Natural killer cell (primary cell): Measurements from ENCODE around the gene PTH1R. TPM values are rescaled to one million over a fixed set of nuclear protein-coding genes. Genes with fewer than 3 reads are reported as not detected.

Source experiments
- ATAC-seq, 3 donors: fragments of 150-1000 bp in 2 of 3; fragments of 200-7000 bp in 1 of 3; cut with Tn5 transposase; 1 replicate in 1 of 3; 2 replicates in 2 of 3; pipeline ENCODE4 v1.10.0; 2021; ENCODE audit warnings: mild to moderate bottlenecking in 2 of 3, moderate library complexity in 2 of 3
- DNase-seq, 2 donors: peaks; one replicate each; pipeline versions ENCODE4 v3.0.0 to v3.0.0-alpha.2; 2013 to 2021; ENCODE audit warnings: mixed read lengths in 1 of 2
- H3K27ac ChIP-seq: one replicate; pipeline ENCODE4 v1.5.1; 2013; ENCODE audit warnings: mild to moderate bottlenecking, low read length
- H3K27me3 ChIP-seq: one replicate; pipeline ENCODE4 v1.6.1; 2013; ENCODE audit warnings: low read length; ENCODE audit not compliant: control insufficient read depth, insufficient read depth
- H3K36me3 ChIP-seq: one replicate; pipeline ENCODE4 v1.6.1; 2013; ENCODE audit warnings: low read length; ENCODE audit not compliant: control insufficient read depth, insufficient read depth
- H3K4me1 ChIP-seq: one replicate; pipeline ENCODE4 v1.6.1; 2013; ENCODE audit warnings: low read length; ENCODE audit not compliant: control insufficient read depth, insufficient read depth
- H3K4me3 ChIP-seq: one replicate; pipeline ENCODE4 v1.5.1; 2013; ENCODE audit warnings: low read length
- H3K9me3 ChIP-seq: one replicate; pipeline ENCODE4 v1.6.1; 2013; ENCODE audit warnings: low read length; ENCODE audit not compliant: control insufficient read depth, insufficient read depth
- H3K27ac Mint-ChIP-seq, 2 donors: one replicate each; pipeline ENCODE4 v1.8.0; 2022; ENCODE audit warnings: mild to moderate bottlenecking in 2 of 2, mixed read lengths in 2 of 2, moderate library complexity in 1 of 2
- H3K27me3 Mint-ChIP-seq, 2 donors: one replicate each; pipeline ENCODE4 v1.8.0; 2022; ENCODE audit warnings: low read depth in 2 of 2, mixed read lengths in 2 of 2
- H3K36me3 Mint-ChIP-seq: one replicate; pipeline ENCODE4 v1.8.0; 2022; ENCODE audit warnings: mixed read lengths
- H3K4me1 Mint-ChIP-seq, 2 donors: one replicate each; pipeline ENCODE4 v1.8.0; 2022; ENCODE audit warnings: mixed read lengths in 2 of 2
- H3K4me3 Mint-ChIP-seq: one replicate; pipeline ENCODE4 v1.8.0; 2022; ENCODE audit warnings: mild to moderate bottlenecking, moderate library complexity, mixed read lengths
- H3K9me3 Mint-ChIP-seq, 2 donors: one replicate each; pipeline ENCODE4 v1.8.0; 2022; ENCODE audit warnings: mixed read lengths in 2 of 2
- CTCF ChIP-seq: fragments of 200-600 bp; IDR thresholded peaks from one replicate; pipeline ENCODE4 v1.8.0; 2022; ENCODE audit warnings: antibody characterized with exemption
- WGBS: methylation state at CpG from one replicate; pipeline ENCODE4 v1.1.7; 2013; ENCODE audit warnings: missing lambda C conversion rate; ENCODE audit not compliant: insufficient coverage; 5-methylcytosine and 5-hydroxymethylcytosine counted together
- intact Hi-C: fragments of 100-400 bp; cut with micrococcal nuclease; formaldehyde crosslinking; loops from one replicate; pipeline ENCODE4 v1.14.2; 2022
- total RNA-seq, 4 donors: library from RNA; stranded (reverse); fragments of 120-200 nt in 1 of 4; gene quantifications; one replicate each; pipeline versions ENCODE4 v1.2.3 to v1.2.4, GENCODE V29; 2013 to 2022

PTH1R gene
- total RNA-seq, 3 donors from 2014 or later (not counting 1 experiment from before 2014, with no cell fraction given): not detected

- Histone ChIP-seq H3K4me1 (peaks cover 15% of the 10 kb centered on the region), H3K4me3 (no peak overlapping the region), H3K27ac (no peak overlapping the region), H3K9me3 (no peaks in the 10 kb centered on the region), H3K36me3 (no peaks in the 10 kb centered on the region), H3K27me3 (peaks cover 22% of the 10 kb centered on the region)
- ATAC-seq (no peak), DNase-seq (peak in 1 of 2 donors; percentile 29)
- Mint-ChIP-seq H3K4me3 (no peak overlapping the region), H3K36me3 (no peaks in the 10 kb centered on the region), H3K27ac (no peak overlapping the region), H3K9me3 (no peaks in the 10 kb centered on the region), H3K27me3 (peaks cover 24 to 25% of the 10 kb centered on the region in 2 donors), H3K4me1 (peaks cover 0 to 19% of the 10 kb centered on the region in 2 donors)
- intact Hi-C loops: no loop called here
- WGBS: 51% methylated on average over 6 of the region's 6 CpGs
- TF ChIP-seq CTCF: no peak
These were observed 12.0 kb downstream of the PTH1R start for GRCh38 chr3:46889381-46890110.

GRCh38 chr3:46890132-46890531 is 12.6 kb downstream of the PTH1R start:
- H3K4me1 Mint-ChIP-seq: peaks cover 0 to 20% of the 10 kb centered on the region in 2 donors
- Histone ChIP-seq H3K36me3 (no peaks in the 10 kb centered on the region), H3K9me3 (no peaks in the 10 kb centered on the region), H3K4me1 (peaks cover 15% of the 10 kb centered on the region), H3K4me3 (no peak overlapping the region), H3K27me3 (peaks cover 22% of the 10 kb centered on the region), H3K27ac (no peak overlapping the region)
- DNase-seq (no peak), ATAC-seq (no peak)
- intact Hi-C loops: no loop called here
- H3K36me3 Mint-ChIP-seq: no peaks in the 10 kb centered on the region
- H3K4me3 Mint-ChIP-seq: no peak overlapping the region
- H3K27ac Mint-ChIP-seq: no peak overlapping the region
- H3K9me3 Mint-ChIP-seq: no peaks in the 10 kb centered on the region
- 100% methylated on average over 1 of the region's 1 CpG for WGBS
- no peak for TF ChIP-seq CTCF
- peaks cover 20 to 22% of the 10 kb centered on the region in 2 donors for H3K27me3 Mint-ChIP-seq

- no peaks in the 10 kb centered on the region for H3K9me3 Mint-ChIP-seq
- Histone ChIP-seq H3K9me3 (no peaks in the 10 kb centered on the region), H3K4me3 (no peak overlapping the region), H3K27ac (no peak overlapping the region), H3K27me3 (peaks cover 22% of the 10 kb centered on the region), H3K4me1 (peaks cover 15% of the 10 kb centered on the region), H3K36me3 (no peaks in the 10 kb centered on the region)
- H3K27me3 Mint-ChIP-seq: peaks cover 15 to 19% of the 10 kb centered on the region in 2 donors
- H3K36me3 Mint-ChIP-seq: no peaks in the 10 kb centered on the region
- WGBS: 94% methylated on average over 2 of the region's 3 CpGs
- TF ChIP-seq CTCF: no peak
- no peak for ATAC-seq
- intact Hi-C loops: no loop called here
- DNase-seq: no peak
- peaks cover 0 to 24% of the 10 kb centered on the region in 2 donors for H3K4me1 Mint-ChIP-seq
- H3K4me3 Mint-ChIP-seq: peak overlapping the region; percentile 21
- H3K27ac Mint-ChIP-seq: no peak overlapping the region
These were observed 13.6 kb downstream of the PTH1R start for GRCh38 chr3:46891132-46891531.
